ENCODE measurements around the gene BCKDK. TPM values are rescaled to one million over a fixed set of nuclear protein-coding genes. Genes with fewer than 3 reads are reported as not detected.

The BCKDK gene
- total RNA-seq, 1 donor from 2014 or later: 44.9 TPM

- FAIRE-seq (no peak), DNase-seq (ENCODE audit: low read depth) (peak; percentile 89)
- peak overlapping the region; percentile 99 for H3K4me2 ChIP-seq (ENCODE audit: low read length)
- peak overlapping the region; percentile 70 for H2AFZ ChIP-seq (ENCODE audit: low read depth, low read length)
- H3K4me3 ChIP-seq (ENCODE audit: insufficient read depth, low read depth, low read length): peak overlapping the region; percentile 99
- peaks cover 15% of the 10 kb centered on the region for H3K4me1 ChIP-seq (ENCODE audit: insufficient read depth, low read length)
- H3K79me2 ChIP-seq (ENCODE audit: insufficient read depth, low read length): peaks cover 89% of the 10 kb centered on the region
- H3K27ac ChIP-seq (ENCODE audit: low read depth, low read length): peak overlapping the region; percentile 92
- H4K20me1 ChIP-seq (ENCODE audit: insufficient read depth, low read length): peaks cover 31% of the 10 kb centered on the region
- Mint-ChIP-seq H3K27me3 (ENCODE audit: low read depth, unreplicated experiment) (no peaks in the 10 kb centered on the region), H3K4me1 (ENCODE audit: low read depth, unreplicated experiment) (peaks cover 8% of the 10 kb centered on the region), H3K36me3 (ENCODE audit: low read depth, unreplicated experiment) (peaks cover 8% of the 10 kb centered on the region), H3K27ac (ENCODE audit: unreplicated experiment) (peak overlapping the region; percentile 97), H3K9me3 (ENCODE audit: unreplicated experiment) (no peaks in the 10 kb centered on the region), H3K4me3 (ENCODE audit: unreplicated experiment) (peak overlapping the region; percentile 99)
- no peaks in the 10 kb centered on the region for H3K27me3 ChIP-seq (ENCODE audit: insufficient read depth, low read length)
- H3K9ac ChIP-seq (ENCODE audit: low read length): peak overlapping the region; percentile 95
- TF ChIP-seq, protein P1, sequence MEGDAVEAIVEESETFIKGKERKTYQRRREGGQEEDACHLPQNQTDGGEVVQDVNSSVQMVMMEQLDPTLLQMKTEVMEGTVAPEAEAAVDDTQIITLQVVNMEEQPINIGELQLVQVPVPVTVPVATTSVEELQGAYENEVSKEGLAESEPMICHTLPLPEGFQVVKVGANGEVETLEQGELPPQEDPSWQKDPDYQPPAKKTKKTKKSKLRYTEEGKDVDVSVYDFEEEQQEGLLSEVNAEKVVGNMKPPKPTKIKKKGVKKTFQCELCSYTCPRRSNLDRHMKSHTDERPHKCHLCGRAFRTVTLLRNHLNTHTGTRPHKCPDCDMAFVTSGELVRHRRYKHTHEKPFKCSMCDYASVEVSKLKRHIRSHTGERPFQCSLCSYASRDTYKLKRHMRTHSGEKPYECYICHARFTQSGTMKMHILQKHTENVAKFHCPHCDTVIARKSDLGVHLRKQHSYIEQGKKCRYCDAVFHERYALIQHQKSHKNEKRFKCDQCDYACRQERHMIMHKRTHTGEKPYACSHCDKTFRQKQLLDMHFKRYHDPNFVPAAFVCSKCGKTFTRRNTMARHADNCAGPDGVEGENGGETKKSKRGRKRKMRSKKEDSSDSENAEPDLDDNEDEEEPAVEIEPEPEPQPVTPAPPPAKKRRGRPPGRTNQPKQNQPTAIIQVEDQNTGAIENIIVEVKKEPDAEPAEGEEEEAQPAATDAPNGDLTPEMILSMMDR (IDR thresholded peaks at IDR 0.05; ENCODE audit: insufficient read depth, low read depth, low read length): no peak
- no peak for TF ChIP-seq EZH2 (IDR thresholded peaks at IDR 0.05; ENCODE audit: insufficient read depth, low read length)
- no peaks in the 10 kb centered on the region for H3K9me3 ChIP-seq (ENCODE audit: insufficient read depth, low read depth, low read length)
- H3K36me3 ChIP-seq (ENCODE audit: insufficient read depth, low read length): no peaks in the 10 kb centered on the region
Observed at GRCh38 chr16:31073142-31073969, 34.8 kb upstream of the BCKDK start.

DNA sequence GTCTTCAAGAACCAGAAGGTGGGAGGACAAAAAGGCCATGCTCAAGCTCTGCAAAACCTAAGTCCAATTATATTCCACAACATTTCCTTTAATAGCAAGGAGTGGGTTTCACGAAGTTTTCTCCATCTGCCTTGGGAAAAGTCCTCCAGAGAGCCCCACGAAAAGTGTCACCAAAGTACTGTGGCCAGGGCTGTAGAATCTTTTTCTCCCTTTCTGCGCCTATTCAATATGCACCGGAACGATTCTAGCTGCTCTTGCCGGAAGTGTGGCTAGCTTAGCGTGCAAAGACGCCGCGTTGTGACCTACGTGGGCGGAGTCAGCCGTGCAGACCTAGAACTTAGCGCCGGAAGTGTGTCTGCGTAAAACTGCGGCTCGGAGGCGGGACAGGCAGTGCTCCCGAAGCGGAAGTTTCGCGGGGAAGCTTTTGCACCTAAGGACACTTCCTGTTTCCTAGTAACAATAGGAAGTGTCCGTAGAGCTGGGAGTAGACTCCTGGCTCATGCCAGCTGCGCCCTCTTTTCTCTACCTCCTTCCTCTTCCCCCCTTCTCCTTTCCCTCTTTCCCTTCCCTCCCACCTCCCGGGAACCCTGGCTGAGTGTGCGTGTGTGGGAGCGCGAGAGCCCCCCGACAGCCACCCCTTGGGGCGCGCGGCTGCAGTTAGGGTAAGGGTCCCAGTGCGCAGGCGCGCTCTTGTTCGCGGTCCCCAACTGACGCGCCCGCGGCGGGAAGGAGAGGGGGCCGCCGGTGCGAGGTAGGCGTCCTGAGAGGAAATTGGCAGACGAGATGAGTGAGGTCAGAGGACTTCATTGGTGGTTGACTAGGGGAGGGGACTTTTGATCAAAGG is 34.0 kb upstream of the BCKDK start, which contains the start of the genes ZNF646 and ZNF668:
ZNF646 (plus strand) TSS at position 453 of the 844 bp plus-strand sequence. CDS start 1,903 bp downstream, outside the sequence.
ZNF668 (minus strand) TSS at position 271 of the 844 bp plus-strand sequence. CDS start 9,781 bp downstream, outside the sequence.
- H3K9ac ChIP-seq (ENCODE audit: low read length): peak within 1 kb of the TSS; percentile 95
- H3K27ac ChIP-seq (ENCODE audit: low read depth, low read length): peak within 1 kb of the TSS; percentile 92
- DNase-seq (ENCODE audit: low read depth): peak; percentile 100
- no peaks in the 10 kb centered on the region for H3K27me3 Mint-ChIP-seq (ENCODE audit: low read depth, unreplicated experiment)
- H3K36me3 Mint-ChIP-seq (ENCODE audit: low read depth, unreplicated experiment): peaks cover 10% of the 10 kb centered on the region
- H3K4me3 Mint-ChIP-seq (ENCODE audit: unreplicated experiment): peak within 1 kb of the TSS; percentile 99
- TF ChIP-seq, protein P1 (IDR thresholded peaks at IDR 0.05; ENCODE audit: insufficient read depth, low read depth, low read length): no peak
- no peak for TF ChIP-seq EZH2 (IDR thresholded peaks at IDR 0.05; ENCODE audit: insufficient read depth, low read length)
- peak; percentile 41 for FAIRE-seq
- peaks cover 37% of the 10 kb centered on the region for H4K20me1 ChIP-seq (ENCODE audit: insufficient read depth, low read length)
- peak within 1 kb of the TSS; percentile 97 for H3K27ac Mint-ChIP-seq (ENCODE audit: unreplicated experiment)
- peaks cover 8% of the 10 kb centered on the region for H3K4me1 Mint-ChIP-seq (ENCODE audit: low read depth, unreplicated experiment)
- no peaks in the 10 kb centered on the region for H3K9me3 ChIP-seq (ENCODE audit: insufficient read depth, low read depth, low read length)
- peaks cover 15% of the 10 kb centered on the region for H3K4me1 ChIP-seq (ENCODE audit: insufficient read depth, low read length)
- peak within 1 kb of the TSS; percentile 99 for H3K4me2 ChIP-seq (ENCODE audit: low read length)
- peak within 1 kb of the TSS; percentile 74 for H2AFZ ChIP-seq (ENCODE audit: low read depth, low read length)
- H3K4me3 ChIP-seq (ENCODE audit: insufficient read depth, low read depth, low read length): peak within 1 kb of the TSS; percentile 99
- H3K27me3 ChIP-seq (ENCODE audit: insufficient read depth, low read length): no peaks in the 10 kb centered on the region
- H3K9me3 Mint-ChIP-seq (ENCODE audit: unreplicated experiment): no peaks in the 10 kb centered on the region
- no peaks in the 10 kb centered on the region for H3K36me3 ChIP-seq (ENCODE audit: insufficient read depth, low read length)
- H3K79me2 ChIP-seq (ENCODE audit: insufficient read depth, low read length): peaks cover 89% of the 10 kb centered on the region

Measured in astrocyte (in vitro differentiated cells and primary cell).